H1 (cell line): Measurements from ENCODE around the gene RSAD2. TPM values are rescaled to one million over a fixed set of nuclear protein-coding genes. Genes with fewer than 3 reads are reported as not detected.

Experiments used
- CTCF ChIA-PET: fragments of 300-600 bp; sonication (Branson Sonifier 250); formaldehyde crosslinking; loops from one replicate; lab custom pipeline; 2021; ENCODE audit not compliant: partially characterized antibody; lab: Charles Lee
- POLR2A ChIA-PET: fragments of 300-600 bp; sonication (Branson Sonifier 250); formaldehyde crosslinking; loops from one replicate; lab custom pipeline; 2021; ENCODE audit warnings: inconsistent platforms; ENCODE audit not compliant: partially characterized antibody; lab: Charles Lee
- DNase-seq, 2 experiments: peaks; one replicate each; pipeline versions ENCODE4 v3.0.0 to v3.0.0-alpha.2; 2010 to 2022; ENCODE audit warnings: low spot score in 2 of 2, low read depth in 1 of 2, mixed read lengths in 1 of 2
- FAIRE-seq: peaks from 2 replicates; lab custom pipeline; 2011; peaks lifted over from hg19 to GRCh38; lab: Jason Lieb, UNC
- H2AFZ ChIP-seq: 2 replicates; pipeline ENCODE4 v1.8.1; 2012; ENCODE audit warnings: low read length, inconsistent platforms
- H2AK5ac ChIP-seq: 2 replicates; pipeline ENCODE4 v1.6.1; 2013; ENCODE audit warnings: low read depth, low read length
- H2BK120ac ChIP-seq: replicated peaks from 2 replicates; pipeline ENCODE3; 2013; ENCODE audit warnings: low read depth, low read length, inconsistent platforms
- H2BK12ac ChIP-seq: 2 replicates; pipeline ENCODE4 v1.6.1; 2013; ENCODE audit warnings: low read depth, low read length
- H2BK15ac ChIP-seq: 2 replicates; pipeline ENCODE4 v1.6.1; 2013; ENCODE audit warnings: low read length
- H2BK20ac ChIP-seq: 2 replicates; pipeline ENCODE4 v1.6.1; 2013; ENCODE audit warnings: low read length
- H2BK5ac ChIP-seq: 2 replicates; pipeline ENCODE4 v1.6.1; 2013; ENCODE audit warnings: low read depth, low read length
- H3K14ac ChIP-seq: 2 replicates; pipeline ENCODE4 v1.6.1; 2013; ENCODE audit warnings: inconsistent platforms; ENCODE audit not compliant: insufficient read length
- H3K18ac ChIP-seq: 2 replicates; pipeline ENCODE4 v1.6.1; 2013; ENCODE audit warnings: low read length; ENCODE audit errors: extremely low read depth
- H3K23ac ChIP-seq: 2 replicates; pipeline ENCODE4 v1.6.1; 2013; ENCODE audit warnings: inconsistent platforms; ENCODE audit not compliant: insufficient read length
- H3K23me2 ChIP-seq: 2 replicates; pipeline ENCODE4 v1.6.1; 2013; ENCODE audit warnings: low read depth, low read length
- H3K27ac ChIP-seq: 2 replicates; pipeline ENCODE4 v1.6.1; 2011; ENCODE audit warnings: low read depth, low read length, inconsistent platforms
- H3K27me3 ChIP-seq, 4 experiments: replicated peaks in 1 of 4; 1 replicate in 1 of 4; 2 replicates in 3 of 4; pipeline versions ENCODE4 v1.6.1 to v1.8.1; 2011 to 2013; ENCODE audit warnings: low read length in 3 of 4, mild to moderate bottlenecking in 3 of 4, inconsistent platforms in 2 of 4, mixed read lengths in 2 of 4, moderate library complexity in 1 of 4; ENCODE audit not compliant: control insufficient read depth in 3 of 4, insufficient read depth in 3 of 4; ENCODE audit errors: extremely low read depth in 1 of 4
- H3K36me3 ChIP-seq, 4 experiments: 2 replicates each; pipeline versions ENCODE4 v1.6.1 to v1.8.1; 2011 to 2013; ENCODE audit warnings: mild to moderate bottlenecking in 4 of 4, low read length in 3 of 4, moderate library complexity in 2 of 4, control low read depth in 1 of 4, inconsistent platforms in 1 of 4; ENCODE audit not compliant: insufficient read depth in 4 of 4, control insufficient read depth in 2 of 4
- H3K4ac ChIP-seq: replicated peaks from 2 replicates; pipeline ENCODE3; 2013; ENCODE audit warnings: low read length, low read depth, mixed read lengths, inconsistent platforms; ENCODE audit not compliant: insufficient read length
- H3K4me1 ChIP-seq, 4 experiments: replicated peaks in 1 of 4; 1 replicate in 1 of 4; 2 replicates in 3 of 4; pipeline versions ENCODE4 v1.6.1 to v1.8.1; 2011 to 2013; ENCODE audit warnings: low read length in 3 of 4, inconsistent platforms in 2 of 4, mixed read lengths in 1 of 4; ENCODE audit not compliant: insufficient read depth in 4 of 4, control insufficient read depth in 3 of 4
- H3K4me2 ChIP-seq, 2 experiments: 2 replicates each; pipeline versions ENCODE4 v1.6.1 to v1.8.1; 2011 to 2013; ENCODE audit warnings: low read depth in 2 of 2, low read length in 2 of 2, control low read depth in 1 of 2, inconsistent platforms in 1 of 2, mild to moderate bottlenecking in 1 of 2; ENCODE audit not compliant: insufficient read depth in 1 of 2
- H3K4me3 ChIP-seq, 4 experiments: fragments of 200-600, 300-600 bp in 1 of 4; sonication (generic), shearing (Covaris generic), sonication (Bioruptor Twin) in 1 of 4; 2 replicates each; pipeline versions ENCODE4 v1.5.1 to v1.8.1; 2011 to 2016; ENCODE audit warnings: low read length in 4 of 4, low read depth in 3 of 4, control low read depth in 2 of 4, inconsistent platforms in 2 of 4, mild to moderate bottlenecking in 2 of 4, mixed read lengths in 1 of 4, moderate library complexity in 1 of 4; ENCODE audit not compliant: insufficient read depth in 2 of 4; ENCODE audit errors: extremely low read depth in 1 of 4
- H3K56ac ChIP-seq: replicated peaks from 2 replicates; pipeline ENCODE3; 2013; ENCODE audit warnings: low read depth, mild to moderate bottlenecking, mixed read lengths, low read length, inconsistent platforms; ENCODE audit not compliant: insufficient read length
- H3K79me1 ChIP-seq: 2 replicates; pipeline ENCODE4 v1.6.1; 2013; ENCODE audit warnings: low read depth, low read length, control low read depth
- H3K79me2 ChIP-seq, 2 experiments: 2 replicates each; pipeline versions ENCODE4 v1.6.1 to v1.8.1; 2012 to 2013; ENCODE audit warnings: low read length in 2 of 2, mild to moderate bottlenecking in 2 of 2, inconsistent platforms in 1 of 2; ENCODE audit not compliant: insufficient read depth in 2 of 2, control insufficient read depth in 1 of 2
- H3K9ac ChIP-seq, 4 experiments: replicated peaks in 1 of 4; 1 replicate in 1 of 4; 2 replicates in 3 of 4; pipeline versions ENCODE4 v1.6.1 to v1.8.1; 2011 to 2013; ENCODE audit warnings: low read depth in 3 of 4, low read length in 3 of 4, control low read depth in 2 of 4, mild to moderate bottlenecking in 2 of 4, moderate library complexity in 2 of 4, inconsistent platforms in 1 of 4; ENCODE audit errors: extremely low read depth in 1 of 4
- H3K9me3 ChIP-seq, 2 experiments: 2 replicates each; pipeline versions ENCODE4 v1.6.1 to v1.8.1; 2012 to 2013; ENCODE audit warnings: mild to moderate bottlenecking in 2 of 2, moderate library complexity in 2 of 2, control low read depth in 1 of 2, inconsistent platforms in 1 of 2, low read depth in 1 of 2, low read length in 1 of 2, mixed read lengths in 1 of 2; ENCODE audit not compliant: insufficient read depth in 2 of 2
- H4K20me1 ChIP-seq, 2 experiments: replicated peaks in 1 of 2; 2 replicates each; pipeline versions ENCODE3 to v1.8.1; 2011 to 2013; ENCODE audit warnings: inconsistent platforms in 2 of 2, low read length in 2 of 2, mild to moderate bottlenecking in 1 of 2; ENCODE audit not compliant: insufficient read depth in 2 of 2, control insufficient read depth in 1 of 2
- H4K5ac ChIP-seq: 2 replicates; pipeline ENCODE4 v1.6.1; 2013; ENCODE audit warnings: low read length, low read depth, mixed read lengths, inconsistent platforms; ENCODE audit not compliant: insufficient read length
- H4K8ac ChIP-seq: 2 replicates; pipeline ENCODE4 v1.8.0; 2013; ENCODE audit warnings: mild to moderate bottlenecking, moderate library complexity, low read length, inconsistent platforms; ENCODE audit not compliant: insufficient read depth; ENCODE audit errors: extremely low read depth
- H4K91ac ChIP-seq: replicated peaks from 2 replicates; pipeline ENCODE3; 2013; ENCODE audit warnings: low read length, mixed read lengths, inconsistent platforms; ENCODE audit not compliant: insufficient read length
- FOSL1 ChIP-seq: IDR thresholded peaks from 2 replicates; pipeline ENCODE4 v1.6.1; 2011; ENCODE audit warnings: mild to moderate bottlenecking, low read depth, low read length, moderate library complexity; ENCODE audit not compliant: insufficient read depth
- RAD21 ChIP-seq, 2 experiments: IDR thresholded peaks in 1 of 2; conservative IDR thresholded peaks in 1 of 2; 2 replicates each; pipeline ENCODE4 v1.6.1; 2011; ENCODE audit warnings: low read depth in 2 of 2, low read length in 2 of 2, improper control_type of control experiment in 1 of 2, inconsistent platforms in 1 of 2, mild to moderate bottlenecking in 1 of 2, moderate library complexity in 1 of 2
- TCF12 ChIP-seq: IDR thresholded peaks from 2 replicates; pipeline ENCODE4 v1.6.1; 2011; ENCODE audit warnings: low read depth, mild to moderate bottlenecking, low read length
- WGBS, 2 experiments: shearing (Covaris generic) in 1 of 2; methylation state at CpG; one replicate each; pipeline versions ENCODE4 v1.1.6 to v1.1.7; 2013 to 2015; ENCODE audit warnings: low lambda C conversion rate in 2 of 2, mixed read lengths in 2 of 2, inconsistent platforms in 1 of 2, low coverage in 1 of 2, missing lambda C conversion rate in 1 of 2; ENCODE audit not compliant: insufficient replicate concordance in 2 of 2, insufficient coverage in 1 of 2, insufficient read length in 1 of 2; ENCODE audit errors: extremely low coverage in 1 of 2, missing lambda C conversion rate in 1 of 2; 5-methylcytosine and 5-hydroxymethylcytosine counted together
- polyA plus RNA-seq, 7 experiments: library from polyadenylated mRNA; depleted of rRNA in 3 of 7; stranded (reverse) in 5 of 7; unstranded in 2 of 7; fragments of >200 nt in 5 of 7; fragments of 200-250 nt in 2 of 7; gene quantifications; 1 replicate in 5 of 7; 2 replicates in 1 of 7; 4 replicates in 1 of 7; pipeline versions ENCODE4 v1.2.1 to v1.2.3, GENCODE V29; 2011 to 2013; ENCODE audit warnings: missing spikeins in 2 of 7, mixed read lengths in 2 of 7
- total RNA-seq: library from RNA; stranded (reverse); fragmentation: NEBNext Ultra II Directional; extraction: Animal tissue kit (Norgen Biotek cat#: 25700); gene quantifications from 2 replicates; pipeline ENCODE4 v1.2.1, GENCODE V29; 2021

Gene RSAD2
- total and polyA plus RNA-seq, 2 of the 8 experiments (the other 6 are each of a cell fraction or from before 2014, with no cell fraction given), result not detected

- no peak overlapping the region for H2BK12ac ChIP-seq
- no peak overlapping the region for H3K4me3 ChIP-seq
- CTCF ChIA-PET, result interaction anchor here (1.1 to 2.5 kb wide), 5 partner anchors 18 to 250 kb away, joined by 4 to 8 read pairs (median 5); no protein-coding TSS in a partner anchor
- no peak overlapping the region for H3K9ac ChIP-seq
- no peak overlapping the region for H3K4me2 ChIP-seq
- H4K8ac ChIP-seq, result no peak overlapping the region
- H4K5ac ChIP-seq, result no peak overlapping the region
- H2BK120ac ChIP-seq, result no peak overlapping the region
- H4K91ac ChIP-seq, result no peak overlapping the region
- H3K79me1 ChIP-seq, result no peaks in the 10 kb centered on the region
- DNase-seq, result no peak
- no peak overlapping the region for H2BK15ac ChIP-seq
- H3K56ac ChIP-seq, result no peak overlapping the region
- no peaks in the 10 kb centered on the region for H3K4me1 ChIP-seq
- H3K4ac ChIP-seq, result no peak overlapping the region
- no peak for FAIRE-seq
- H4K20me1 ChIP-seq, result no peaks in the 10 kb centered on the region
- no peak overlapping the region for H2BK5ac ChIP-seq
- no peaks in the 10 kb centered on the region for H3K23me2 ChIP-seq
- no peak overlapping the region for H2AFZ ChIP-seq
- H2AK5ac ChIP-seq, result no peak overlapping the region
- 94% methylated on average over 6 of the region's 6 CpGs; no CpG with 5 or more reads in 1 of the 2 experiments for WGBS, 2 experiments
- H3K36me3 ChIP-seq, result no peaks in the 10 kb centered on the region
- H3K27ac ChIP-seq, result no peak overlapping the region
- no peak overlapping the region for H2BK20ac ChIP-seq
- no peaks in the 10 kb centered on the region for H3K27me3 ChIP-seq
- H3K23ac ChIP-seq, result no peak overlapping the region
- TF ChIP-seq FOSL1 (no peak), RAD21 (IDR thresholded peaks at IDR 0.05 in 1 of 2, conservative IDR thresholded peaks at IDR 0.05 in 1 of 2; ENCODE audit: low read depth in 2 of 2, low read length in 2 of 2) (no peak), TCF12 (no peak)
- H3K18ac ChIP-seq, result no peak overlapping the region
- POLR2A ChIA-PET, result interaction anchor here (0.8 kb wide), 1 partner anchor 197 kb away, joined by 3 read pairs; no protein-coding TSS in a partner anchor
- H3K9me3 ChIP-seq, result peaks cover 51 to 68% of the 10 kb centered on the region in 2 experiments
- no peaks in the 10 kb centered on the region for H3K79me2 ChIP-seq
- no peak overlapping the region for H3K14ac ChIP-seq
These were observed 30.5 kb upstream of the RSAD2 start for GRCh38 chr2:6846967-6847681.
